Measurements from ENCODE around the gene KLHL10. TPM values are rescaled to one million over a fixed set of nuclear protein-coding genes. Genes with fewer than 3 reads are reported as not detected.

KLHL10 gene
- total RNA-seq, 4 donors from 2014 or later: 0.57 TPM; not detected in 3

GRCh38 chr17:41796121-41796895 lies 41.3 kb upstream of the KLHL10 start:
- Histone ChIP-seq H3K9me3 (no peaks in the 10 kb centered on the region), H3K36me3 (no peaks in the 10 kb centered on the region), H3K27me3 (no peaks in the 10 kb centered on the region), H3K4me1 (peaks cover 32 to 69% (median 37%) of the 10 kb centered on the region in 3 donors), H3K4me3 (no peak overlapping the region), H3K27ac (peak overlapping the region in 2 of 4 donors; percentile 24 to 31)
- DNase-seq: no peak
- intact Hi-C loops (cut with DNase I): no loop called here
- TF ChIP-seq CTCF (IDR thresholded peaks at IDR 0.05): no peak
- 83 to 88% methylated on average over 7 to 8 of the region's 10 CpGs for WGBS, 2 donors

GRCh38 chr17:41797377-41797776 lies 40.2 kb upstream of the KLHL10 start:
- DNase-seq: no peak

GRCh38 chr17:41799366-41799765 lies 38.3 kb upstream of the KLHL10 start:
- peak overlapping the region; percentile 84 to 96 (median 92) for H3K27ac ChIP-seq
- no peak overlapping the region for H3K4me3 ChIP-seq
- H3K36me3 ChIP-seq: no peaks in the 10 kb centered on the region
- WGBS, 2 donors: 61 to 80% methylated on average over 5 to 7 of the region's 8 CpGs
- intact Hi-C loops (cut with DNase I): no loop called here
- H3K27me3 ChIP-seq: no peaks in the 10 kb centered on the region
- peaks cover 10 to 49% (median 17%) of the 10 kb centered on the region in 3 donors for H3K4me1 ChIP-seq
- no peak for TF ChIP-seq CTCF (IDR thresholded peaks at IDR 0.05)
- TF ChIP-seq POLR2A (IDR thresholded peaks at IDR 0.05): peak in 1 of 4 donors; percentile 18
- DNase-seq: no peak
- H3K9me3 ChIP-seq: no peaks in the 10 kb centered on the region

More at GRCh38 chr17:41797377-41797776, 40.2 kb upstream of the KLHL10 start:
- intact Hi-C loops (cut with DNase I): no loop called here
- Histone ChIP-seq H3K4me1 (peaks cover 26 to 64% (median 32%) of the 10 kb centered on the region in 3 donors), H3K9me3 (no peaks in the 10 kb centered on the region), H3K27me3 (no peaks in the 10 kb centered on the region), H3K36me3 (no peaks in the 10 kb centered on the region), H3K27ac (peak overlapping the region in 1 of 4 donors; percentile 29), H3K4me3 (no peak overlapping the region)
- WGBS, 2 donors: 95 to 100% methylated on average over 3 of the region's 3 CpGs
- TF ChIP-seq CTCF (IDR thresholded peaks at IDR 0.05): no peak
- TF ChIP-seq POLR2A (IDR thresholded peaks at IDR 0.05): no peak

- Histone ChIP-seq H3K27me3 (no peaks in the 10 kb centered on the region), H3K27ac (peak overlapping the region; percentile 90 to 96 (median 92)), H3K4me1 (peaks cover 10 to 44% (median 17%) of the 10 kb centered on the region in 3 donors), H3K4me3 (peak overlapping the region in 3 of 4 donors; percentile 5 to 51 (median 14)), H3K9me3 (no peaks in the 10 kb centered on the region), H3K36me3 (no peaks in the 10 kb centered on the region)
- no peak for DNase-seq
- intact Hi-C loops (cut with DNase I): no loop called here
- WGBS, 2 donors: 21 to 22% methylated on average over 10 to 13 of the region's 18 CpGs
- TF ChIP-seq POLR2A (IDR thresholded peaks at IDR 0.05) (no peak), CTCF (IDR thresholded peaks at IDR 0.05) (no peak)
Measured at GRCh38 chr17:41800601-41801373, 36.8 kb upstream of the KLHL10 start.

Data from esophagus squamous epithelium (tissue), 5 donors.